ENCODE data around the gene OSMR.

GRCh38 chr5:38926121-38926520 is 80.3 kb downstream of the OSMR start:
- TF ChIP-seq CTCF (IDR thresholded peaks at IDR 0.05) (no peak), SIN3A (IDR thresholded peaks at IDR 0.05; ENCODE audit: borderline replicate concordance, insufficient read depth, low read depth, low read length) (no peak), POLR2AphosphoS5 (IDR thresholded peaks at IDR 0.05; ENCODE audit: low read depth, low read length) (no peak)
